ENCODE measurements around the gene OPRD1. TPM values are rescaled to one million over a fixed set of nuclear protein-coding genes. Genes with fewer than 3 reads are reported as not detected.
A peak's percentile ranks its signal among the peaks of the same experiment; 100 is the strongest.

The OPRD1 gene
- polyA plus RNA-seq, 1 of the 3 experiments (the other 2 are of a cell fraction), result 0.07 TPM

GRCh38 chr1:28865997-28866650, 54.2 kb downstream of the OPRD1 start:
- CTCF ChIA-PET, result interaction anchor here (2.3 to 22.5 kb wide), 3 partner anchors 11 to 77 kb away, joined by 9 to 894 read pairs (median 84); no protein-coding TSS in a partner anchor

GRCh38 chr1:28867850-28868249, 55.9 kb downstream of the OPRD1 start:
- Histone ChIP-seq H3K9me2 (no peaks in the 10 kb centered on the region), H3K27ac (ENCODE audit: low read depth in 2 of 2, low read length in 1 of 2) (no peak overlapping the region), H3F3A (replicated peaks; ENCODE audit: insufficient read depth) (no peaks in the 10 kb centered on the region), H3K36me3 (replicated peaks in 1 of 2; ENCODE audit: control insufficient read depth in 1 of 2, insufficient read depth in 2 of 2, low read length in 1 of 2) (no peaks in the 10 kb centered on the region), H3K27me3 (ENCODE audit: insufficient read depth) (no peaks in the 10 kb centered on the region), H3K9me3 (no peaks in the 10 kb centered on the region), H2AFZ (ENCODE audit: low read depth) (no peak overlapping the region), H4K20me1 (ENCODE audit: insufficient read depth) (no peaks in the 10 kb centered on the region), H3K4me1 (ENCODE audit: control insufficient read depth in 1 of 2, insufficient read depth in 2 of 2, low read depth in 1 of 2, low read length in 1 of 2) (peaks cover 0 to 13% of the 10 kb centered on the region in 2 experiments; a peak in 1 of 4 replicates), H3K4me3 (ENCODE audit: low read depth in 2 of 2, low read length in 1 of 2) (no peak overlapping the region), H3K79me2 (ENCODE audit: insufficient read depth) (no peaks in the 10 kb centered on the region), H3K9ac (no peak overlapping the region), H3K4me2 (no peak overlapping the region)
- no peak for DNase-seq
- CTCF ChIA-PET, result interaction anchor here (1.0 to 22.5 kb wide), 6 partner anchors 9 to 79 kb away, joined by 3 to 894 read pairs (median 6); no protein-coding TSS in a partner anchor
- whole genome bisulfite sequencing (ENCODE audit: low lambda C conversion rate), result 65% methylated on average over 3 of the region's 3 CpGs
- POLR2A ChIA-PET, result interaction anchor here (0.6 kb wide), 1 partner anchor 31 kb away, joined by 3 read pairs; no protein-coding TSS in a partner anchor
- no peak for TF ChIP-seq YY1 (IDR thresholded peaks at IDR 0.05; ENCODE audit: low read depth)
- TF ChIP-seq JUND (IDR thresholded peaks at IDR 0.05), result no peak
- TF ChIP-seq TAF1 (IDR thresholded peaks at IDR 0.05; ENCODE audit: borderline replicate concordance, low read depth, low read length), result no peak
- no peak for TF ChIP-seq RCOR1 (IDR thresholded peaks at IDR 0.05; ENCODE audit: low read length)
- no peak for TF ChIP-seq MEF2A (IDR thresholded peaks at IDR 0.05; ENCODE audit: borderline replicate concordance, low read depth)
- no peak for TF ChIP-seq RFX5 (IDR thresholded peaks at IDR 0.05; ENCODE audit: low read length)
- no peak for TF ChIP-seq POLR2AphosphoS5 (IDR thresholded peaks at IDR 0.05; ENCODE audit: low read depth, low read length)
- TF ChIP-seq RXRA (IDR thresholded peaks at IDR 0.05; ENCODE audit: borderline replicate concordance, low read depth), result no peak
- TF ChIP-seq NRF1 (IDR thresholded peaks at IDR 0.05; ENCODE audit: low read depth, low read length), result no peak
- TF ChIP-seq REST (IDR thresholded peaks at IDR 0.05; ENCODE audit: low read depth, low read length), result no peak
- TF ChIP-seq USF1 (IDR thresholded peaks at IDR 0.05; ENCODE audit: borderline replicate concordance, low read depth), result no peak
- TF ChIP-seq ZBTB33 (IDR thresholded peaks at IDR 0.05; ENCODE audit: borderline replicate concordance, low read depth), result no peak
- no peak for TF ChIP-seq FOXJ3 (CRISPR knock-in tag; IDR thresholded peaks at IDR 0.05)
- no peak for TF ChIP-seq MXI1 (IDR thresholded peaks at IDR 0.05; ENCODE audit: low read depth, low read length)

More at GRCh38 chr1:28865997-28866650, 54.2 kb downstream of the OPRD1 start:
- Histone ChIP-seq H3K36me3 (replicated peaks in 1 of 2; ENCODE audit: control insufficient read depth in 1 of 2, insufficient read depth in 2 of 2, low read length in 1 of 2) (no peaks in the 10 kb centered on the region), H3K9me2 (no peaks in the 10 kb centered on the region), H4K20me1 (ENCODE audit: insufficient read depth) (no peaks in the 10 kb centered on the region), H3F3A (replicated peaks; ENCODE audit: insufficient read depth) (no peaks in the 10 kb centered on the region), H3K27ac (ENCODE audit: low read depth in 2 of 2, low read length in 1 of 2) (no peak overlapping the region), H3K4me3 (ENCODE audit: low read depth in 2 of 2, low read length in 1 of 2) (no peak overlapping the region), H3K4me2 (no peak overlapping the region), H3K9ac (no peak overlapping the region), H2AFZ (ENCODE audit: low read depth) (no peak overlapping the region), H3K27me3 (ENCODE audit: insufficient read depth) (no peaks in the 10 kb centered on the region), H3K79me2 (ENCODE audit: insufficient read depth) (no peaks in the 10 kb centered on the region), H3K4me1 (ENCODE audit: control insufficient read depth in 1 of 2, insufficient read depth in 2 of 2, low read depth in 1 of 2, low read length in 1 of 2) (peaks cover 0 to 6% of the 10 kb centered on the region in 2 experiments; a peak in 1 of 4 replicates), H3K9me3 (no peaks in the 10 kb centered on the region)
- POLR2A ChIA-PET, result interaction anchor here (0.8 kb wide), 1 partner anchor 11 kb away, joined by 7 read pairs; no protein-coding TSS in a partner anchor
- DNase-seq, result no peak
- TF ChIP-seq FOSL2 (IDR thresholded peaks at IDR 0.05; ENCODE audit: borderline replicate concordance, low read depth) (0 out of 2 replicates have a peak, but pooled peaks have one; percentile 16), MAX (IDR thresholded peaks at IDR 0.05; ENCODE audit: low read depth) (no peak), GATA2 (CRISPR knock-in tag; IDR thresholded peaks at IDR 0.05) (no peak), PBX3 (IDR thresholded peaks at IDR 0.05) (0 out of 2 replicates have a peak, but pooled peaks have one; percentile 4), MXI1 (IDR thresholded peaks at IDR 0.05; ENCODE audit: low read depth, low read length) (no peak)
- whole genome bisulfite sequencing (ENCODE audit: low lambda C conversion rate), result 66% methylated on average over 10 of the region's 10 CpGs
